HCT116 (cell line): ENCODE data around the gene DNHD1. TPM values are rescaled to one million over a fixed set of nuclear protein-coding genes. Genes with fewer than 3 reads are reported as not detected.

Experiments
- ATAC-seq: fragments of 200-7000 bp; cut with Tn5 transposase; 2 replicates; pipeline ENCODE4 v1.9.1; 2020; ENCODE audit warnings: mild to moderate bottlenecking, moderate library complexity
- BruUV-seq: library from RNA; stranded (reverse); fragments of 400-500 nt; replicated peaks from 2 replicates; lab custom pipeline; 2021; lab: Mats Ljungman, UMichigan
- CTCF ChIA-PET: fragments of 300-600 bp; sonication (Branson Sonifier 250); formaldehyde crosslinking; loops from one replicate; lab custom pipeline; 2021; ENCODE audit warnings: antibody characterized with exemption; lab: Charles Lee
- POLR2A ChIA-PET: fragments of 300-600, 350-600 bp; sonication (Branson Sonifier 250); formaldehyde crosslinking; loops from one replicate; lab custom pipeline; 2021; ENCODE audit warnings: antibody characterized with exemption; lab: Charles Lee
- RAD21 ChIA-PET, 2 experiments: fragments of 300-600 bp; sonication (Branson Sonifier 250); formaldehyde crosslinking; loops; one replicate each; lab custom pipeline; 2023; ENCODE audit warnings: low total read pairs in 2 of 2; ENCODE audit not compliant: uncharacterized antibody in 2 of 2, unreplicated experiment in 2 of 2, low non-redundant PET in 1 of 2; lab: Charles Lee
- DNase-seq: peaks from one replicate; pipeline ENCODE4 v3.0.0-alpha.2; 2010; ENCODE audit warnings: low read depth, low spot score
- H2AFZ ChIP-seq: fragments of 200-600 bp; shearing (Covaris generic), sonication (generic); 2 replicates; pipeline ENCODE4 v1.6.1; 2017; ENCODE audit warnings: low read depth, mixed run types, mixed read lengths, antibody characterized with exemption, low read length; ENCODE audit not compliant: poor library complexity, severe bottlenecking
- H3K27ac ChIP-seq: 2 replicates; pipeline ENCODE4 v1.5.1; 2012; ENCODE audit warnings: low read depth, low read length
- H3K27me3 ChIP-seq: fragments of 200-600 bp; sonication (generic); 2 replicates; pipeline ENCODE4 v1.6.1; 2016; ENCODE audit warnings: mixed run types, low read length, mixed read lengths; ENCODE audit not compliant: insufficient read depth
- H3K36me3 ChIP-seq, 2 experiments: fragments of 200-500 bp in 1 of 2; fragments of 200-600 bp in 1 of 2; sonication (Bioruptor generic) in 1 of 2; sonication (generic) in 1 of 2; 2 replicates each; pipeline versions ENCODE4 v1.5.1 to v1.6.1; 2014 to 2016; ENCODE audit warnings: low read length in 2 of 2, inconsistent platforms in 1 of 2, mixed read lengths in 1 of 2, mixed run types in 1 of 2; ENCODE audit not compliant: insufficient read depth in 2 of 2, control insufficient read depth in 1 of 2
- H3K4me1 ChIP-seq, 2 experiments: fragments of 200-600 bp in 1 of 2; sonication (generic) in 1 of 2; 2 replicates each; pipeline versions ENCODE4 v1.5.1 to v1.6.1; 2012 to 2017; ENCODE audit warnings: low read length in 2 of 2, inconsistent platforms in 1 of 2, mild to moderate bottlenecking in 1 of 2, mixed read lengths in 1 of 2, mixed run types in 1 of 2, moderate library complexity in 1 of 2; ENCODE audit not compliant: insufficient read depth in 2 of 2, control insufficient read depth in 1 of 2
- H3K4me2 ChIP-seq: fragments of 200-600 bp; sonication (generic); 2 replicates; pipeline ENCODE4 v1.6.1; 2017; ENCODE audit warnings: mixed run types, low read length, mixed read lengths
- H3K4me3 ChIP-seq, 2 experiments: fragments of 200-600 bp in 1 of 2; sonication (generic) in 1 of 2; replicated peaks in 1 of 2; 2 replicates each; pipeline ENCODE4 v1.5.1; 2011 to 2016; ENCODE audit warnings: low read length in 2 of 2, control low read depth in 1 of 2, low read depth in 1 of 2, mild to moderate bottlenecking in 1 of 2, mixed read lengths in 1 of 2, mixed run types in 1 of 2
- H3K79me2 ChIP-seq: fragments of 200-600 bp; sonication (generic); 2 replicates; pipeline ENCODE4 v1.6.1; 2017; ENCODE audit warnings: mild to moderate bottlenecking, mixed run types, low read length, moderate library complexity, mixed read lengths; ENCODE audit not compliant: insufficient read depth
- H3K9ac ChIP-seq: fragments of 200-600 bp; sonication (generic); 2 replicates; pipeline ENCODE4 v1.6.1; 2016; ENCODE audit warnings: low read length, mixed read lengths
- H3K9me2 ChIP-seq: fragments of 200-600 bp; sonication (generic), shearing (Covaris generic); 2 replicates; pipeline ENCODE4 v1.6.1; 2017; ENCODE audit warnings: mixed run types, mild to moderate bottlenecking, moderate library complexity; ENCODE audit not compliant: insufficient read depth
- H3K9me3 ChIP-seq, 2 experiments: fragments of 200-500 bp in 1 of 2; fragments of 200-600 bp in 1 of 2; sonication (Bioruptor generic) in 1 of 2; sonication (generic) in 1 of 2; 2 replicates each; pipeline ENCODE4 v1.6.1; 2014 to 2017; ENCODE audit warnings: low read length in 2 of 2, mixed read lengths in 2 of 2, inconsistent platforms in 1 of 2, low read depth in 1 of 2, mild to moderate bottlenecking in 1 of 2, mixed run types in 1 of 2, moderate library complexity in 1 of 2; ENCODE audit not compliant: control insufficient read depth in 1 of 2, insufficient read depth in 1 of 2
- H4K20me1 ChIP-seq: fragments of 200-600 bp; sonication (generic), shearing (Covaris generic); 2 replicates; pipeline ENCODE4 v1.6.1; 2017; ENCODE audit warnings: mixed run types, mild to moderate bottlenecking, moderate library complexity; ENCODE audit not compliant: insufficient read depth
- ATF3 ChIP-seq: IDR thresholded peaks from 2 replicates; pipeline ENCODE4 v1.6.1; 2012
- CEBPB ChIP-seq: IDR thresholded peaks from 2 replicates; pipeline ENCODE4 v1.6.1; 2012; ENCODE audit warnings: low read depth
- ELF1 ChIP-seq: IDR thresholded peaks from 2 replicates; pipeline ENCODE4 v1.6.1; 2012; ENCODE audit warnings: low read depth, borderline replicate concordance
- MAX ChIP-seq: IDR thresholded peaks from 2 replicates; pipeline ENCODE4 v1.6.1; 2012
- POLR2A ChIP-seq: IDR thresholded peaks from 2 replicates; pipeline ENCODE4 v1.7.0; 2011; ENCODE audit warnings: borderline replicate concordance; ENCODE audit not compliant: insufficient read depth, insufficient read length; ENCODE audit errors: extremely low read depth
- POLR2AphosphoS5 ChIP-seq: IDR thresholded peaks from 2 replicates; pipeline ENCODE4 v1.6.1; 2011; ENCODE audit warnings: mild to moderate bottlenecking, low read depth, low read length, moderate library complexity
- RAD21 ChIP-seq: IDR thresholded peaks from 2 replicates; pipeline ENCODE4 v1.6.1; 2012; ENCODE audit warnings: low read depth, mild to moderate bottlenecking
- REST ChIP-seq: IDR thresholded peaks from 2 replicates; pipeline ENCODE4 v1.6.1; 2012; ENCODE audit warnings: low read depth
- SP1 ChIP-seq: IDR thresholded peaks from 2 replicates; pipeline ENCODE4 v1.6.1; 2012; ENCODE audit warnings: low read depth
- intact Hi-C: fragments of 100-400 bp; cut with micrococcal nuclease; formaldehyde crosslinking; loops from 2 replicates; pipeline ENCODE4 v1.10.0; 2022
- total RNA-seq: library from RNA; stranded (reverse); gene quantifications from one replicate; pipeline ENCODE4 v1.2.1, GENCODE V29; 2021; ENCODE audit not compliant: unreplicated experiment

Gene DNHD1
- total RNA-seq, 1 experiment from 2014 or later = 8.0 TPM

- peaks cover 40% of the 10 kb centered on the region for H3K79me2 ChIP-seq
- no peak for ATAC-seq
- no peak overlapping the region for H2AFZ ChIP-seq
- no peaks in the 10 kb centered on the region for H4K20me1 ChIP-seq
- TF ChIP-seq REST (no peak), RAD21 (no peak), POLR2AphosphoS5 (peak; percentile 9; the same call in 1 of the 2 replicates), MAX (no peak), ELF1 (no peak), ATF3 (no peak), SP1 (no peak), POLR2A (no peak), CEBPB (no peak)
- H3K9ac ChIP-seq = peak overlapping the region; percentile 73
- peak overlapping the region; percentile 71 to 92 for H3K4me3 ChIP-seq
- BruUV-seq = no TSS peak
- H3K4me2 ChIP-seq = peak overlapping the region; percentile 91
- peaks cover 17 to 42% of the 10 kb centered on the region in 2 experiments for H3K4me1 ChIP-seq
- peaks cover 21 to 46% of the 10 kb centered on the region in 2 experiments for H3K36me3 ChIP-seq
- DNase-seq = no peak
- POLR2A ChIA-PET = interaction anchor here (1.0 to 1.6 kb wide), 3 partner anchors 8 to 69 kb away, joined by 4 to 5 read pairs (median 4); partner anchors contain the start of gene TPP1
- H3K9me3 ChIP-seq = no peaks in the 10 kb centered on the region
- CTCF ChIA-PET = interaction anchor here (0.6 to 2.1 kb wide), 4 partner anchors 61 to 232 kb away, joined by 4 to 11 read pairs (median 4); partner anchors contain the start of gene MRPL17
- H3K9me2 ChIP-seq = no peaks in the 10 kb centered on the region
- RAD21 ChIA-PET = no interaction called here
- H3K27ac ChIP-seq = peak overlapping the region; percentile 93
- H3K27me3 ChIP-seq = no peaks in the 10 kb centered on the region
- intact Hi-C loops = no loop called here
Measured at GRCh38 chr11:6611092-6611962, 114.2 kb downstream of the DNHD1 start.
